ENCODE data around the gene NDOR1.

The NDOR1 gene

DNA sequence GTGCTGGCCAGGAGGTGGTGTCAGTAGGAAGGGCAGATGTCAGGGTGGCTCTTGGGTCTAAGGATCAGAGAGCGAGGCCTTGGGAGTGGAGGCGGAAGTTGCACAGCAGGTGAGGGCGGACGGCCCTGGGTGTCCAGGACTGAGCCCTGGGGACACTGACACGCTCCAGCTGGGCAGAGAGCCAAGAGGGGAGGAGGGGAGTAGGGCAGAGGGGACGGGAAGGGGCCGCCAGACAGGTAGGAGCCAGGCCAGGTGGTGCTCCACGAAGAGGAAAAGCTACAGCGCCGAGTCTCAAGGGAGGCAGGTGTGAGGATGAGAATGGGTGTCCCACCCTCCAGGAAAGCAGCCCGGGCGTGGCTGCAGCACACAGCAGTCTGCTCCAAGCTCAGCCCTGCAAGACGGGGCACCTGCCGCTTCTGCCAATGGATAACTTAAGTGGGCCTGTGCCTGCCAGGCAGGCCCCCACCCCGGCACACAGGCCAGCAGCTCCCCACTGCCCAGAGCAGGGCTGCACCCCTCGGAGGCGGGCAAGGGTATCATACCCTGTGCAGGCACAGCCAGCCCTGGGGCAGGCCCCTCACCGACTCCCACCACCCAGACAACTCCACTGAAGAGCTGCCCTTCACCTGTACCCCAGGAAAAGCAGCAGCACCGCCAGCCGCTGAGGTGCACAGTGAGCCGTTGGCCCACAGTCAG lies 9.8 kb upstream of the NDOR1 start:
- Histone ChIP-seq H3K4me2 (ENCODE audit: low read length) (no peak overlapping the region), H3F3A (ENCODE audit: control insufficient read depth, insufficient read depth) (no peaks in the 10 kb centered on the region), H3K79me2 (ENCODE audit: control insufficient read depth, low read length) (peaks cover 24% of the 10 kb centered on the region), H3K36me3 (ENCODE audit: control insufficient read depth, low read length) (peaks cover 15% of the 10 kb centered on the region), H4K20me1 (ENCODE audit: control insufficient read depth, insufficient read depth, low read depth, low read length) (peaks cover 3% of the 10 kb centered on the region; the same call in 1 of the 2 replicates), H3K4me3 (ENCODE audit: low read length) (no peak overlapping the region), H3K27ac (ENCODE audit: low read depth, low read length) (no peak overlapping the region), H3K4me1 (ENCODE audit: control insufficient read depth, low read length) (peaks cover 20% of the 10 kb centered on the region), H3K9me3 (ENCODE audit: control insufficient read depth, insufficient read depth, low read length) (no peaks in the 10 kb centered on the region), H3K27me3 (ENCODE audit: control insufficient read depth, low read length) (no peaks in the 10 kb centered on the region), H3K9me2 (replicated peaks; ENCODE audit: control insufficient read depth, low read length) (no peaks in the 10 kb centered on the region)
- TF ChIP-seq, protein P1, sequence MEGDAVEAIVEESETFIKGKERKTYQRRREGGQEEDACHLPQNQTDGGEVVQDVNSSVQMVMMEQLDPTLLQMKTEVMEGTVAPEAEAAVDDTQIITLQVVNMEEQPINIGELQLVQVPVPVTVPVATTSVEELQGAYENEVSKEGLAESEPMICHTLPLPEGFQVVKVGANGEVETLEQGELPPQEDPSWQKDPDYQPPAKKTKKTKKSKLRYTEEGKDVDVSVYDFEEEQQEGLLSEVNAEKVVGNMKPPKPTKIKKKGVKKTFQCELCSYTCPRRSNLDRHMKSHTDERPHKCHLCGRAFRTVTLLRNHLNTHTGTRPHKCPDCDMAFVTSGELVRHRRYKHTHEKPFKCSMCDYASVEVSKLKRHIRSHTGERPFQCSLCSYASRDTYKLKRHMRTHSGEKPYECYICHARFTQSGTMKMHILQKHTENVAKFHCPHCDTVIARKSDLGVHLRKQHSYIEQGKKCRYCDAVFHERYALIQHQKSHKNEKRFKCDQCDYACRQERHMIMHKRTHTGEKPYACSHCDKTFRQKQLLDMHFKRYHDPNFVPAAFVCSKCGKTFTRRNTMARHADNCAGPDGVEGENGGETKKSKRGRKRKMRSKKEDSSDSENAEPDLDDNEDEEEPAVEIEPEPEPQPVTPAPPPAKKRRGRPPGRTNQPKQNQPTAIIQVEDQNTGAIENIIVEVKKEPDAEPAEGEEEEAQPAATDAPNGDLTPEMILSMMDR (IDR thresholded peaks at IDR 0.05; ENCODE audit: low read depth, low read length, poor library complexity, severe bottlenecking): no peak
- TF ChIP-seq EZH2phosphoT487 (IDR thresholded peaks at IDR 0.05; ENCODE audit: borderline replicate concordance, low read length): no peak

- Histone ChIP-seq H3K9me3 (ENCODE audit: control insufficient read depth, insufficient read depth, low read length) (no peaks in the 10 kb centered on the region), H3K27me3 (ENCODE audit: control insufficient read depth, low read length) (no peaks in the 10 kb centered on the region), H4K20me1 (ENCODE audit: control insufficient read depth, insufficient read depth, low read depth, low read length) (peaks cover 3% of the 10 kb centered on the region; the same call in 1 of the 2 replicates), H3F3A (ENCODE audit: control insufficient read depth, insufficient read depth) (peaks cover 6% of the 10 kb centered on the region), H3K4me1 (ENCODE audit: control insufficient read depth, low read length) (peaks cover 43% of the 10 kb centered on the region), H3K4me3 (ENCODE audit: low read length) (no peak overlapping the region), H3K27ac (ENCODE audit: low read depth, low read length) (no peak overlapping the region), H3K79me2 (ENCODE audit: control insufficient read depth, low read length) (peaks cover 45% of the 10 kb centered on the region), H3K36me3 (ENCODE audit: control insufficient read depth, low read length) (no peaks in the 10 kb centered on the region), H3K4me2 (ENCODE audit: low read length) (peak overlapping the region; percentile 40), H3K9me2 (replicated peaks; ENCODE audit: control insufficient read depth, low read length) (no peaks in the 10 kb centered on the region)
- TF ChIP-seq, protein P1 (IDR thresholded peaks at IDR 0.05; ENCODE audit: low read depth, low read length, poor library complexity, severe bottlenecking): no peak
- no peak for TF ChIP-seq EZH2phosphoT487 (IDR thresholded peaks at IDR 0.05; ENCODE audit: borderline replicate concordance, low read length)
These were observed 7.2 kb upstream of the NDOR1 start for GRCh38 chr9:137198051-137198901.

DNA sequence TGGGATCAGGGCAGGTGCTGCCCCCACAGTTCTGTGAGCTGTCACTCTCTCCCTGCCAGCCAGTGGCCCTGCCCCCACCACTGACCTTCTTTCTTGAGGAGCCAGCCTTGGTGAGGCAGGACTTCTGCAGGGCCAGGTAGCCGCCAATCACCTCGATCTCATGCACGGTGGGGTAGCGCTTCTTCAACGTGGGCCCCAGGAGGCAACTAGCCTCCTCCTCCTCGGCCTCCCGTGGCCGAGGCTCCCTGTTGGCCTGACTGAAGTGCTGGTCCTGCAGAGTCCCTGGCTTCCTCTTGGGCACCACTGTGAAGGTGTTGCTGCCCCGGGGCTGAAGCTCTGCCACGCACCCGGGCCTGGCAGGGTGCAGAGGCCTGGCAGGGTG lies 6.6 kb upstream of the NDOR1 start:
- peaks cover 1% of the 10 kb centered on the region for H3K36me3 ChIP-seq (ENCODE audit: control insufficient read depth, low read length)
- peak overlapping the region; percentile 40 for H3K4me2 ChIP-seq (ENCODE audit: low read length)
- peaks cover 3% of the 10 kb centered on the region; the same call in 1 of the 2 replicates for H4K20me1 ChIP-seq (ENCODE audit: control insufficient read depth, insufficient read depth, low read depth, low read length)
- H3K4me3 ChIP-seq (ENCODE audit: low read length): no peak overlapping the region; the same call in 1 of the 2 replicates
- no peaks in the 10 kb centered on the region for H3K27me3 ChIP-seq (ENCODE audit: control insufficient read depth, low read length)
- H3K27ac ChIP-seq (ENCODE audit: low read depth, low read length): no peak overlapping the region
- H3K9me2 ChIP-seq (replicated peaks; ENCODE audit: control insufficient read depth, low read length): no peaks in the 10 kb centered on the region
- peaks cover 6% of the 10 kb centered on the region for H3F3A ChIP-seq (ENCODE audit: control insufficient read depth, insufficient read depth)
- peaks cover 52% of the 10 kb centered on the region for H3K79me2 ChIP-seq (ENCODE audit: control insufficient read depth, low read length)
- no peak for TF ChIP-seq EZH2phosphoT487 (IDR thresholded peaks at IDR 0.05; ENCODE audit: borderline replicate concordance, low read length)
- no peaks in the 10 kb centered on the region for H3K9me3 ChIP-seq (ENCODE audit: control insufficient read depth, insufficient read depth, low read length)
- peaks cover 49% of the 10 kb centered on the region for H3K4me1 ChIP-seq (ENCODE audit: control insufficient read depth, low read length)
